ENCODE measurements around the gene GGA2.
A peak's percentile ranks its signal among the peaks of the same experiment; 100 is the strongest.
"Not testable (repeated sequence)": the region's sequence is repeated elsewhere in the genome, so short reads cannot be mapped to it uniquely, and the experiment has no call there.

GGA2 gene

DNA sequence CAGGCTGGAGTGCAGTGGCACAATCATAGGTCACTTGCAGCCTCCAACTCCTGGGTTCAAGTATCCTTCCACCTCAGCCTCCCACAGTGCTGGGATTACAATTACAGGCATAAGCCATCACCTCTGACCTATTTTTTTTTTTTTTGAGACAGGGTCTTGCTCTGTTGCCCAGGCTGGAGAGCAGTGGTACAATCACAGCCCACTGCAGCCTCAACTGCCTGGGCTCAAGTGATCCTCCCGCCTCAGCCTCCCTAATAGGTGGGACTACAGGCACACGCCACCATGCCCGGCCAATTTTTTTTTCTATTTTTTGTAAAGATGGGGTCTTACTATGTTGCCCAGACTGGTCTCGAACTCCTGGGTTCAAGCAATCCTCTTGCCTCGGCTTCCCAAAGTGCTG lies 5.6 kb upstream of the GGA2 start:
- peaks cover 10% of the 10 kb centered on the region for H3K36me3 ChIP-seq
- H3K4me1 ChIP-seq: 0 out of 2 replicates have a peak, but pooled peaks cover 5% of the 10 kb centered on the region
- no peaks in the 10 kb centered on the region for H3K9me3 ChIP-seq
- TF ChIP-seq, protein P1, sequence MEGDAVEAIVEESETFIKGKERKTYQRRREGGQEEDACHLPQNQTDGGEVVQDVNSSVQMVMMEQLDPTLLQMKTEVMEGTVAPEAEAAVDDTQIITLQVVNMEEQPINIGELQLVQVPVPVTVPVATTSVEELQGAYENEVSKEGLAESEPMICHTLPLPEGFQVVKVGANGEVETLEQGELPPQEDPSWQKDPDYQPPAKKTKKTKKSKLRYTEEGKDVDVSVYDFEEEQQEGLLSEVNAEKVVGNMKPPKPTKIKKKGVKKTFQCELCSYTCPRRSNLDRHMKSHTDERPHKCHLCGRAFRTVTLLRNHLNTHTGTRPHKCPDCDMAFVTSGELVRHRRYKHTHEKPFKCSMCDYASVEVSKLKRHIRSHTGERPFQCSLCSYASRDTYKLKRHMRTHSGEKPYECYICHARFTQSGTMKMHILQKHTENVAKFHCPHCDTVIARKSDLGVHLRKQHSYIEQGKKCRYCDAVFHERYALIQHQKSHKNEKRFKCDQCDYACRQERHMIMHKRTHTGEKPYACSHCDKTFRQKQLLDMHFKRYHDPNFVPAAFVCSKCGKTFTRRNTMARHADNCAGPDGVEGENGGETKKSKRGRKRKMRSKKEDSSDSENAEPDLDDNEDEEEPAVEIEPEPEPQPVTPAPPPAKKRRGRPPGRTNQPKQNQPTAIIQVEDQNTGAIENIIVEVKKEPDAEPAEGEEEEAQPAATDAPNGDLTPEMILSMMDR (IDR thresholded peaks at IDR 0.05; ENCODE audit: low read depth, low read length): no peak
- no peaks in the 10 kb centered on the region for H3K27me3 ChIP-seq
- DNase-seq: no peak
- no peak overlapping the region for H3K4me3 ChIP-seq (ENCODE audit: low read depth, low read length)

DNA sequence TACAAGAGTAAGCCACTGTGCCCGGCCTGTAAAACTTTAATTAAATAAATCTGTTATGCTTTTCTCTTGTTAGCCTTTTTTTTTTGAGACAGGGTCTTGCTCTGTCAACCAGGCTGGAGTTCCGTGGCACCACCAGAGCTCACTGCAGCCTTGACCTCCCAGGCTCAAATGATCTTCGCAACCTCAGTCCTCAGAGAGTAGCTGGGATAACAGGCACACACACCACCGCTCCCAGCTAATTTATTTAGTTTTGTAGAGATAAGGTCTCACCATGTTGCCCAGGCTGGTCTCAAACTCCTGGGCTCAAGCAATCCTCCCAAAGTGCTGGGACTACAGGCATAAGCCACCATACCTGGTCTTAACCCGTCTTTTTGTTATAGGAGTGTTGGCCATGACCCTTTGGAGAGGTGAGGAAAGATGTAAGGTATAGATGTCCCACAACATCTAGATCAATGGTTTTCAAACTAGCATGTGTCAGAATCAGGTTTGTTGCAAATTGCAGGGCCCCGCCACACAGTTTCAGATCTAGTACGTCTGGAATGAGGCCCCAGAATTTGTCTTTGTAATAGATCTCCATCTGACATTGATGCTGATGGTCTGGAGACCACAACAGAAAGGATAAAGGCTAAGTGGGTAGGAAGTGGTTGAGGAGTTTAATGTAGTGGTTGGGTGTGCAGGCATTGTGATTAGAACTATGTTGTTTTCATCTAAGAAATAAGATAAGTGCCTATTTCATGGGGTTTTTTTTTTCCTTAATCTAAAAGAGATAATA lies 4.3 kb upstream of the GGA2 start:
- DNase-seq: peak; percentile 58
- peaks cover 6% of the 10 kb centered on the region for H3K36me3 ChIP-seq
- H3K27me3 ChIP-seq: no peaks in the 10 kb centered on the region
- H3K4me1 ChIP-seq: 0 out of 2 replicates have a peak, but pooled peaks cover 5% of the 10 kb centered on the region
- no peaks in the 10 kb centered on the region for H3K9me3 ChIP-seq
- TF ChIP-seq, protein P1 (IDR thresholded peaks at IDR 0.05; ENCODE audit: low read depth, low read length): no peak
- H3K4me3 ChIP-seq (ENCODE audit: low read depth, low read length): no peak overlapping the region

DNA sequence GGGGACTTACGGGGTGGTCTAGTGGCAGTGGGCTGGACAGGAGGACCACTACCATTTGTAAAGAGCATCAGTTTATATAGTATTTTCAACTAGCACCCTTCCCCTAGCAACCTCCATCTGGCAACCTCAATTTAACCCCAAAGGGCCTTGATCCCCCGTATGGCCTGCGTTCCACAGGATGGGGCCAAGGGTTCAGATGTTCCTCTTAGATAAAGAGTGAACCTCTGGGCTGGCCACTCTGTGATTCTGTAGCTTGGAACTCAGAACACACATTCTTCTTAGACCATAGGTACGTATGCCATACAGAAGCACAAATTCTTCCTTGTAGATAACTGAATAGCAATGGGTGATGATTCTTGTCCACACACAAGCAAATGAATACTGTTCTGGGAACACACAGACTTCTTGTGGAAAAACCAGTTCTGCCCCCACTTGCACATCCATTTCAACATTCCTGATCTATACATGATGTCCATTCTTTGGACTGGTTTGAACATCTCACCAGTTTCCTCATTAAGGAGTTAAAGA lies 1.9 kb upstream of the GGA2 start:
- Histone ChIP-seq H3K4me3 (ENCODE audit: low read depth, low read length) (no peak overlapping the region), H3K27me3 (no peaks in the 10 kb centered on the region), H3K4me1 (no peaks in the 10 kb centered on the region), H3K9me3 (no peaks in the 10 kb centered on the region), H3K36me3 (peaks cover 3% of the 10 kb centered on the region; the same call in 1 of the 2 replicates)
- TF ChIP-seq, protein P1 (IDR thresholded peaks at IDR 0.05; ENCODE audit: low read depth, low read length): no peak
- DNase-seq: no peak

DNA sequence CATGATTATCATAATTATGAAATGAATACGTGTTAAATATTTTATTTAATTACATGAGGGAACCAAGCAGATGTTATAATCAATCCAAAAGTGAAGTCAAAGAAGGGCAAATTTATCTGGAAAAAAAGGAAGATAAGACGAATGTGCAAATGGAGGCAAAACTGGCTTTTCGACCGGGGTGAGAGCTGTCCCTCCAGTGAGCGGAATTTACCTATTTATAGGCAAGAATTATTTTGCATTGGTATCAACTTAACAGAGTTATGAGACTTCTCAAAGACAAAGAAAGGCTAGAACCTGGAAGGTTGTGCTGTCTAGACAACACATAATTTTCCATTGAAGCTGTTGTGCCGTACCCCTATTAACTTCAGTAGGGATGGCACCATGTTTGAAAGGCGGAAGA lies 1.4 kb upstream of the GGA2 start:
- TF ChIP-seq, protein P1 (IDR thresholded peaks at IDR 0.05; ENCODE audit: low read depth, low read length): no peak
- Histone ChIP-seq H3K9me3 (no peaks in the 10 kb centered on the region), H3K4me3 (ENCODE audit: low read depth, low read length) (no peak overlapping the region), H3K4me1 (no peaks in the 10 kb centered on the region), H3K36me3 (peaks cover 3% of the 10 kb centered on the region; the same call in 1 of the 2 replicates), H3K27me3 (no peaks in the 10 kb centered on the region)
- DNase-seq: no peak

DNA sequence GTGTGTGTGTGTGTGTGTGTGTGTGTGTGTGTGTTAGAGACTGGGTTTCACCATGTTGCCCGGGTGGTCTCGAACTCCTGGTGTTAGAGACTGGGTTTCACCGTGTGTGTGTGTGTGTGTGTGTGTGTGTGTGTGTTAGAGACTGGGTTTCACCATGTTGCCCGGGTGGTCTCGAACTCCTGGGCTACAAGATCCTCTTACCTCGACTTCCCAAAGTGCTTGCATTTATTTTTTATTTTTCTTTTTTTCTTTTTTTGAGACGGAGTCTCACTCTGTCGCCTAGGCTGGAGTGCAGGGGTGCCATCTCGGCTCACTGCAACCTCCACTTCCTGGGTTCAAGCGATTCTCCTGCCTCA lies 599 bp upstream of the GGA2 start:
- H3K4me3 ChIP-seq (ENCODE audit: low read depth, low read length): peak overlapping the region; percentile 97
- H3K36me3 ChIP-seq, DNase-seq, H3K9me3 ChIP-seq, H3K27me3 ChIP-seq, H3K4me1 ChIP-seq: not testable (repeated sequence)

GRCh38 chr16:23509782-23510163 lies 521 bp downstream of the GGA2 start:
- no peak for DNase-seq
- peaks cover 3% of the 10 kb centered on the region for H3K4me1 ChIP-seq

More at GRCh38 chr16:23509782-23510163, 521 bp downstream of the GGA2 start:
- Histone ChIP-seq H3K9me3 (no peaks in the 10 kb centered on the region), H3K4me3 (ENCODE audit: low read depth, low read length) (peak overlapping the region; percentile 97), H3K27me3 (no peaks in the 10 kb centered on the region), H3K36me3 (peaks cover 3% of the 10 kb centered on the region; the same call in 1 of the 2 replicates)
- TF ChIP-seq, protein P1 (IDR thresholded peaks at IDR 0.05; ENCODE audit: low read depth, low read length): no peak

Data from BE2C (cell line).